H9 (cell line): Measurements from ENCODE around the gene PCNX4. TPM values are rescaled to one million over a fixed set of nuclear protein-coding genes. Genes with fewer than 3 reads are reported as not detected.

Experiments
- DNase-seq: peaks from one replicate; pipeline ENCODE4 v3.0.0-alpha.2; 2017
- H2AFZ ChIP-seq: one replicate; pipeline ENCODE4 v1.6.1; 2013; ENCODE audit warnings: mild to moderate bottlenecking, low read length, control low read depth, moderate library complexity
- H2AK5ac ChIP-seq: 2 replicates; pipeline ENCODE4 v1.6.1; 2013; ENCODE audit warnings: low read length, control low read depth, mixed read lengths; ENCODE audit not compliant: insufficient read length
- H2BK120ac ChIP-seq: one replicate; pipeline ENCODE4 v1.6.1; 2013; ENCODE audit warnings: low read depth, mild to moderate bottlenecking, low read length, control low read depth, inconsistent platforms; ENCODE audit not compliant: poor library complexity, severe bottlenecking
- H2BK12ac ChIP-seq: 2 replicates; pipeline ENCODE4 v1.6.1; 2013; ENCODE audit warnings: low read length, control low read depth, mixed read lengths, low read depth; ENCODE audit not compliant: insufficient read length
- H2BK15ac ChIP-seq: 2 replicates; pipeline ENCODE4 v1.6.1; 2013; ENCODE audit warnings: low read depth, low read length, control low read depth
- H2BK20ac ChIP-seq: one replicate; pipeline ENCODE4 v1.6.1; 2013; ENCODE audit warnings: low read depth, mild to moderate bottlenecking, low read length, control low read depth, inconsistent platforms; ENCODE audit not compliant: poor library complexity, severe bottlenecking
- H2BK5ac ChIP-seq: 2 replicates; pipeline ENCODE4 v1.6.1; 2013; ENCODE audit warnings: low read length, control low read depth, mixed read lengths; ENCODE audit not compliant: insufficient read length
- H3K14ac ChIP-seq: 2 replicates; pipeline ENCODE4 v1.6.1; 2013; ENCODE audit warnings: low read length, control low read depth; ENCODE audit not compliant: insufficient read depth
- H3K18ac ChIP-seq: 2 replicates; pipeline ENCODE4 v1.6.1; 2013; ENCODE audit warnings: low read depth, mild to moderate bottlenecking, mixed read lengths, low read length, control low read depth; ENCODE audit not compliant: insufficient read length
- H3K23ac ChIP-seq: 2 replicates; pipeline ENCODE4 v1.6.1; 2013; ENCODE audit warnings: low read length, control low read depth, mixed read lengths, low read depth; ENCODE audit not compliant: insufficient read length
- H3K23me2 ChIP-seq: 2 replicates; pipeline ENCODE4 v1.6.1; 2013; ENCODE audit warnings: low read depth, mild to moderate bottlenecking, mixed read lengths, low read length, control low read depth; ENCODE audit not compliant: insufficient read length, poor library complexity, severe bottlenecking
- H3K27ac ChIP-seq: 2 replicates; pipeline ENCODE4 v1.5.1; 2013; ENCODE audit warnings: low read length, control low read depth, mixed read lengths, low read depth; ENCODE audit not compliant: insufficient read length
- H3K27me3 ChIP-seq: 2 replicates; pipeline ENCODE4 v1.6.1; 2013; ENCODE audit warnings: low read length, control low read depth, inconsistent platforms; ENCODE audit not compliant: insufficient read depth
- H3K4ac ChIP-seq: 2 replicates; pipeline ENCODE4 v1.6.1; 2013; ENCODE audit warnings: low read depth, mild to moderate bottlenecking, control low read depth, inconsistent platforms, low read length, moderate library complexity
- H3K4me1 ChIP-seq: 2 replicates; pipeline ENCODE4 v1.6.1; 2013; ENCODE audit warnings: low read length, control low read depth, inconsistent platforms; ENCODE audit not compliant: insufficient read depth
- H3K4me2 ChIP-seq: 2 replicates; pipeline ENCODE4 v1.6.1; 2013; ENCODE audit warnings: low read length, control low read depth, mixed read lengths; ENCODE audit not compliant: insufficient read length, insufficient read depth
- H3K56ac ChIP-seq: 2 replicates; pipeline ENCODE4 v1.6.1; 2013; ENCODE audit warnings: low read depth, mild to moderate bottlenecking, mixed read lengths, low read length, control low read depth; ENCODE audit not compliant: insufficient read length
- H3K79me1 ChIP-seq: 2 replicates; pipeline ENCODE4 v1.6.1; 2013; ENCODE audit warnings: low read depth, mild to moderate bottlenecking, moderate library complexity, low read length, control low read depth, inconsistent platforms; ENCODE audit not compliant: insufficient read depth, poor library complexity, severe bottlenecking
- H3K79me2 ChIP-seq: 2 replicates; pipeline ENCODE4 v1.6.1; 2013; ENCODE audit warnings: low read length, control low read depth, inconsistent platforms; ENCODE audit not compliant: insufficient read depth
- H3K9ac ChIP-seq: 2 replicates; pipeline ENCODE4 v1.6.1; 2013; ENCODE audit warnings: low read length, control low read depth, mixed read lengths; ENCODE audit not compliant: insufficient read length; ENCODE audit errors: extremely low read depth
- H3K9me3 ChIP-seq: one replicate; pipeline ENCODE4 v1.6.1; 2013; ENCODE audit warnings: low read depth, low read length, inconsistent platforms; ENCODE audit not compliant: control insufficient read depth
- H3T11ph ChIP-seq: one replicate; pipeline ENCODE4 v1.6.1; 2013; ENCODE audit warnings: mild to moderate bottlenecking, low read length, control low read depth, inconsistent platforms
- H4K20me1 ChIP-seq: one replicate; pipeline ENCODE4 v1.6.1; 2013; ENCODE audit not compliant: control insufficient read depth, insufficient read length, insufficient read depth
- H4K5ac ChIP-seq: 2 replicates; pipeline ENCODE4 v1.6.1; 2013; ENCODE audit warnings: low read depth, mild to moderate bottlenecking, mixed read lengths, low read length, control low read depth; ENCODE audit not compliant: insufficient read length
- H4K8ac ChIP-seq: replicated peaks from 2 replicates; pipeline ENCODE4 v1.6.1; 2013; ENCODE audit warnings: low read length, control low read depth, mixed read lengths, low read depth; ENCODE audit not compliant: insufficient read length
- H4K91ac ChIP-seq: 2 replicates; pipeline ENCODE4 v1.6.1; 2013; ENCODE audit warnings: low read depth, mild to moderate bottlenecking, moderate library complexity, mixed read lengths, low read length, control low read depth; ENCODE audit not compliant: insufficient read length
- H3K27ac Mint-ChIP-seq, 3 experiments: 2 replicates in 2 of 3; 3 replicates in 1 of 3; pipeline ENCODE4 v1.8.0; 2020 to 2021; ENCODE audit warnings: mixed read lengths in 3 of 3, mild to moderate bottlenecking in 1 of 3, moderate library complexity in 1 of 3
- H3K27me3 Mint-ChIP-seq: 2 replicates; pipeline ENCODE4 v1.8.0; 2021; ENCODE audit warnings: low read depth, mild to moderate bottlenecking, moderate library complexity, mixed read lengths
- H3K36me3 Mint-ChIP-seq, 3 experiments: 2 replicates in 2 of 3; 3 replicates in 1 of 3; pipeline ENCODE4 v1.8.0; 2020 to 2021; ENCODE audit warnings: low read depth in 3 of 3, mixed read lengths in 3 of 3; ENCODE audit not compliant: insufficient read depth in 1 of 3
- H3K4me1 Mint-ChIP-seq, 2 experiments: 2 replicates each; pipeline ENCODE4 v1.8.0; 2020; ENCODE audit warnings: mixed read lengths in 2 of 2
- H3K4me3 Mint-ChIP-seq, 2 experiments: 2 replicates in 1 of 2; 3 replicates in 1 of 2; pipeline ENCODE4 v1.8.0; 2020 to 2021; ENCODE audit warnings: mild to moderate bottlenecking in 2 of 2, mixed read lengths in 2 of 2, moderate library complexity in 1 of 2
- H3K9me3 Mint-ChIP-seq, 2 experiments: 2 replicates in 1 of 2; 3 replicates in 1 of 2; pipeline ENCODE4 v1.8.0; 2020; ENCODE audit warnings: mild to moderate bottlenecking in 2 of 2, mixed read lengths in 2 of 2, moderate library complexity in 1 of 2
- WGBS: extraction: QIAGEN DNeasy Blood & Tissue Kit; methylation state at CpG from one replicate; pipeline ENCODE4 v1.1.7; 2013; ENCODE audit warnings: missing lambda C conversion rate, low lambda C conversion rate, mixed read lengths; ENCODE audit not compliant: insufficient read length; ENCODE audit errors: extremely low coverage; 5-methylcytosine and 5-hydroxymethylcytosine counted together
- total RNA-seq: library from RNA; stranded (reverse); gene quantifications from 2 replicates; pipeline ENCODE4 v1.2.1, GENCODE V29; 2021
- TF ChIP-seq, protein P1 (sequence below): fragments of 200-600 bp; sonication (generic); conservative IDR thresholded peaks from 3 replicates; pipeline ENCODE4 v1.8.0; 2021; ENCODE audit warnings: antibody characterized with exemption, mild to moderate bottlenecking

PCNX4 gene
- total RNA-seq, 1 experiment from 2014 or later = 40.0 TPM

DNA sequence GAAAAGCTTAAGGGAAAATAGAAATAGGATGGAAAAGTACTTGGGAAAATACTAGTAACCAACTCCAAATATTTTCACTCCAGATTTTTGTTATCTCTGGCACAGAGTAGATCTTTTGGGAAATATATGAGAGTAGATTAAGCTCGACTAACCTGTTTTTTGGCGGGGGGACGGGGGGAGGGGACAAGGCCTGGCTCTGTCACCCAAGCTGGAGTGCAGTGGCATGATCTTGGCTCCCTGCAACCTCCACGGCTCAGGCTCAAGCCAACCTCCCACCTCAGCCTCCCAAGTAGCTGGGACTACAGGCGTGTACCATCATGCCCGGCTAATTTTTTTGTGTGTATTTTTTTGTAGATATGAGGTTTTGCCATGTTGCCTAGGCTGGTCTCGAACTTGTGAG, 68.7 kb downstream of the PCNX4 start:
- Histone ChIP-seq H3K9me3 (no peaks in the 10 kb centered on the region), H4K5ac (no peak overlapping the region)

More for the DNA sequence above, 68.7 kb downstream of the PCNX4 start:
- no peak overlapping the region for H2BK15ac ChIP-seq
- H2BK5ac ChIP-seq = no peak overlapping the region
- no peak overlapping the region for H3T11ph ChIP-seq
- no peak overlapping the region for H3K23ac ChIP-seq
- no peak overlapping the region for H2BK12ac ChIP-seq
- H3K27ac Mint-ChIP-seq = no peak overlapping the region; a peak in 1 of 7 replicates
- no peaks in the 10 kb centered on the region for H3K27me3 Mint-ChIP-seq
- H3K4me3 Mint-ChIP-seq = no peak overlapping the region
- no peak overlapping the region for H3K56ac ChIP-seq
- no peak overlapping the region for H2AFZ ChIP-seq
- peaks cover 0 to 3% (median 2%) of the 10 kb centered on the region in 3 experiments; a peak in 2 of 7 replicates for H3K36me3 Mint-ChIP-seq
- no CpG with 5 or more reads among the region's 7 CpGs for WGBS
- H3K27ac ChIP-seq = no peak overlapping the region
- no peaks in the 10 kb centered on the region for H4K20me1 ChIP-seq
- H3K79me2 ChIP-seq = no peaks in the 10 kb centered on the region
- no peak overlapping the region for H3K4me2 ChIP-seq
- H3K4me1 ChIP-seq = peaks cover 6% of the 10 kb centered on the region; the same call in 1 of the 2 replicates
- no peak overlapping the region for H3K4ac ChIP-seq
- no peak overlapping the region for H2AK5ac ChIP-seq
- no peak overlapping the region for H3K18ac ChIP-seq
- TF ChIP-seq, protein P1, sequence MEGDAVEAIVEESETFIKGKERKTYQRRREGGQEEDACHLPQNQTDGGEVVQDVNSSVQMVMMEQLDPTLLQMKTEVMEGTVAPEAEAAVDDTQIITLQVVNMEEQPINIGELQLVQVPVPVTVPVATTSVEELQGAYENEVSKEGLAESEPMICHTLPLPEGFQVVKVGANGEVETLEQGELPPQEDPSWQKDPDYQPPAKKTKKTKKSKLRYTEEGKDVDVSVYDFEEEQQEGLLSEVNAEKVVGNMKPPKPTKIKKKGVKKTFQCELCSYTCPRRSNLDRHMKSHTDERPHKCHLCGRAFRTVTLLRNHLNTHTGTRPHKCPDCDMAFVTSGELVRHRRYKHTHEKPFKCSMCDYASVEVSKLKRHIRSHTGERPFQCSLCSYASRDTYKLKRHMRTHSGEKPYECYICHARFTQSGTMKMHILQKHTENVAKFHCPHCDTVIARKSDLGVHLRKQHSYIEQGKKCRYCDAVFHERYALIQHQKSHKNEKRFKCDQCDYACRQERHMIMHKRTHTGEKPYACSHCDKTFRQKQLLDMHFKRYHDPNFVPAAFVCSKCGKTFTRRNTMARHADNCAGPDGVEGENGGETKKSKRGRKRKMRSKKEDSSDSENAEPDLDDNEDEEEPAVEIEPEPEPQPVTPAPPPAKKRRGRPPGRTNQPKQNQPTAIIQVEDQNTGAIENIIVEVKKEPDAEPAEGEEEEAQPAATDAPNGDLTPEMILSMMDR = no peak
- no peak overlapping the region for H2BK120ac ChIP-seq
- peaks cover 7% of the 10 kb centered on the region for H3K23me2 ChIP-seq
- no peaks in the 10 kb centered on the region for H3K9me3 Mint-ChIP-seq
- no peak overlapping the region for H4K91ac ChIP-seq
- no peaks in the 10 kb centered on the region for H3K27me3 ChIP-seq
- H3K4me1 Mint-ChIP-seq = peaks cover 22 to 26% of the 10 kb centered on the region in 2 experiments
- no peak overlapping the region for H4K8ac ChIP-seq
- H3K14ac ChIP-seq = no peak overlapping the region
- no peak overlapping the region for H2BK20ac ChIP-seq
- no peak overlapping the region for H3K9ac ChIP-seq
- no peak for DNase-seq
- H3K79me1 ChIP-seq = no peaks in the 10 kb centered on the region
